ENCODE measurements around the gene CDKN2C. TPM values are rescaled to one million over a fixed set of nuclear protein-coding genes. Genes with fewer than 3 reads are reported as not detected.

Gene CDKN2C
- total RNA-seq, 1 donor from 2014 or later: 14.9 TPM

DNA sequence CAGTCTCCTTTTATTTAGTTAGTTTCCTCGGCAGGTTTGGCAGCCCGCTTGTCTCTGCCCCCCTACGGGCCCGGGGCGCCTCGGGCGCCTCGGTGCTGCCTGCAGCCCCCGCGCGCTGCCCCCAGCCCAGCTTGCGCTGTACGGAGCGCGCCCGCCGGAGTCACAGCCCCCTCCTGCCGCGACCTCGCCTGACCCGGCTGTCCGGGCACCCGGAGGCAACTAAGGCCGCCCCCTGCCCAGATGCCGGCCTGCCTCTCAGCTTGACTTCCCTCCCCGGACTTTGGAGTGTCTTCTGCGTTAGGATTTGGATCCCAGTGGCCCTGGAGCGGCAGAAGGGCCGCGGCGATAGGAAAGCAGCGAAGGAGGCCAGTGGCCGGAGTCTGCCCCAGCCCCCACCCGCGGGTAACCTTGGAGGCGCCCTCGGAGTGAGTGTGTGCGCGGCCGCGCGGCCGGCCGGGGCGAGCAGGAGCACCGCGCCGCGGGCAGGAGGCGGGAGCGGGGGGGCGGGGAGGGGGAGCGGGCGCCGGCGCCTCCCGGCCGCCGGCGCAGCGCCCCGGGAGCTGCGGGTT is 7.6 kb downstream of the CDKN2C start:
- no peak for DNase-seq (ENCODE audit: low spot score)
- intact Hi-C loops (cut with micrococcal nuclease): loop anchor here (1.0 to 10.0 kb wide), 6 partner anchors 8 to 747 kb away; partner anchors contain the start of genes EPS15 and FAF1
- Mint-ChIP-seq H3K36me3 (ENCODE audit: low read depth) (peaks cover 23% of the 10 kb centered on the region), H3K27me3 (ENCODE audit: insufficient read depth) (peaks cover 37% of the 10 kb centered on the region), H3K4me1 (ENCODE audit: low read depth) (peaks cover 31% of the 10 kb centered on the region), H3K4me3 (peak overlapping the region; percentile 87), H3K27ac (peak overlapping the region; percentile 48), H3K9me3 (no peaks in the 10 kb centered on the region)

GRCh38 chr1:50978144-50978851 is 8.3 kb downstream of the CDKN2C start:
- H3K4me3 Mint-ChIP-seq: peak overlapping the region; percentile 74
- no peak for DNase-seq (ENCODE audit: low spot score)
- intact Hi-C loops (cut with micrococcal nuclease): loop anchor here (10.0 kb wide), 3 partner anchors 317 to 747 kb away; partner anchors contain the start of gene EPS15

GRCh38 chr1:50978852-50979781 is 9.1 kb downstream of the CDKN2C start:
- H3K27me3 Mint-ChIP-seq (ENCODE audit: insufficient read depth): peaks cover 47% of the 10 kb centered on the region
- DNase-seq (ENCODE audit: low spot score): no peak
- H3K4me3 Mint-ChIP-seq: peak overlapping the region; percentile 74
- H3K36me3 Mint-ChIP-seq (ENCODE audit: low read depth): peaks cover 13% of the 10 kb centered on the region
- no peak overlapping the region for H3K27ac Mint-ChIP-seq
- no peaks in the 10 kb centered on the region for H3K9me3 Mint-ChIP-seq
- H3K4me1 Mint-ChIP-seq (ENCODE audit: low read depth): peaks cover 23% of the 10 kb centered on the region
- intact Hi-C loops (cut with micrococcal nuclease): loop anchor here (10.0 kb wide), 3 partner anchors 316 to 746 kb away; partner anchors contain the start of gene EPS15

More at GRCh38 chr1:50978144-50978851, 8.3 kb downstream of the CDKN2C start:
- peaks cover 43% of the 10 kb centered on the region for H3K27me3 Mint-ChIP-seq (ENCODE audit: insufficient read depth)
- H3K27ac Mint-ChIP-seq: no peak overlapping the region
- no peaks in the 10 kb centered on the region for H3K9me3 Mint-ChIP-seq
- peaks cover 29% of the 10 kb centered on the region for H3K4me1 Mint-ChIP-seq (ENCODE audit: low read depth)
- H3K36me3 Mint-ChIP-seq (ENCODE audit: low read depth): peaks cover 20% of the 10 kb centered on the region

GRCh38 chr1:50979937-50980336 is 9.9 kb downstream of the CDKN2C start:
- H3K36me3 Mint-ChIP-seq (ENCODE audit: low read depth): peaks cover 5% of the 10 kb centered on the region
- DNase-seq (ENCODE audit: low spot score): no peak
- no peak overlapping the region for H3K4me3 Mint-ChIP-seq
- H3K27me3 Mint-ChIP-seq (ENCODE audit: insufficient read depth): peaks cover 50% of the 10 kb centered on the region
- H3K4me1 Mint-ChIP-seq (ENCODE audit: low read depth): peaks cover 23% of the 10 kb centered on the region
- no peaks in the 10 kb centered on the region for H3K9me3 Mint-ChIP-seq
- intact Hi-C loops (cut with micrococcal nuclease): loop anchor here (10.0 kb wide), 3 partner anchors 315 to 745 kb away; partner anchors contain the start of gene EPS15
- H3K27ac Mint-ChIP-seq: no peak overlapping the region

DNA sequence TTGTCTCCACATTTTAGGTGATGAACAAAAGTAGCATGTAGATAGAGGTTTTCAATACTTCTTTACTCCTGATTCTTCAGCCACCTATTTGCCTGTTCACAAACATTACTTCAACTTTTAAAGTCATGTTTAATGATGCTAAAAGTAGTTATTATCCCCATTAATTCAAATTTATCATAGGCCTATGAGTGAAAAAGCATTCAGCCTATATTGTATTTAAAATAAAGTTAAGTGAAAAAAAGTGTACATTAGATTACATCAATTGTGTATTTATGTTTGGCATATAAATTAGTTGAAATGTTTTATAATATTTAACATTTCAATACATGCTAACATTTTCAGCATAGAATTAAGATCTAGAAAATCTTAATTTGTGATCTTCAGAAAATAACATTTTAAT is 10.5 kb downstream of the CDKN2C start:
- Mint-ChIP-seq H3K4me1 (ENCODE audit: low read depth) (peaks cover 23% of the 10 kb centered on the region), H3K36me3 (ENCODE audit: low read depth) (peaks cover 2% of the 10 kb centered on the region), H3K4me3 (no peak overlapping the region), H3K27me3 (ENCODE audit: insufficient read depth) (peaks cover 55% of the 10 kb centered on the region), H3K9me3 (no peaks in the 10 kb centered on the region), H3K27ac (no peak overlapping the region)
- no peak for DNase-seq (ENCODE audit: low spot score)
- intact Hi-C loops (cut with micrococcal nuclease): no loop called here

GRCh38 chr1:50981741-50982140 is 11.7 kb downstream of the CDKN2C start:
- intact Hi-C loops (cut with micrococcal nuclease): no loop called here
- H3K27ac Mint-ChIP-seq: no peak overlapping the region
- peaks cover 61% of the 10 kb centered on the region for H3K27me3 Mint-ChIP-seq (ENCODE audit: insufficient read depth)

DNA sequence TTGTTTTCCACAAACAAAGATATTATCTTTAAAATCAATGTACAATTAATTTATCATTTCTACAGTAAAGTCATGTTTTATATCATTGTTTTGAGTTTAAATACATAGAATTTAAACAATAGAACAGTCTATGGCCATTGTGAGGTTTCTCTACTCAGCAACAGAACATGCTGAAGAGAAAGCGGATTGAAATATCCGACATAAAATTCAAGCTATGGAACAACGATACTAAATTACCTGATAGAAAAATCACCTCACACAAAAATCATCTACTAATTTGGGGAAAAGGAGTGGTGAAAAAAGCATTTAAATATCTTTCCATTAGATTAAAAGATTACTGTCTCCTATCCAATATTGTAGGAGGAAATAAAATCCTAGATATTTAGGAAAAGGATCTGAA is 12.6 kb downstream of the CDKN2C start:
- Mint-ChIP-seq H3K4me3 (no peak overlapping the region), H3K36me3 (ENCODE audit: low read depth) (no peaks in the 10 kb centered on the region), H3K4me1 (ENCODE audit: low read depth) (peaks cover 10% of the 10 kb centered on the region), H3K27me3 (ENCODE audit: insufficient read depth) (peaks cover 63% of the 10 kb centered on the region), H3K9me3 (no peaks in the 10 kb centered on the region), H3K27ac (no peak overlapping the region)
- intact Hi-C loops (cut with micrococcal nuclease): no loop called here
- DNase-seq (ENCODE audit: low spot score): no peak

More at GRCh38 chr1:50981741-50982140, 11.7 kb downstream of the CDKN2C start:
- peaks cover 15% of the 10 kb centered on the region for H3K4me1 Mint-ChIP-seq (ENCODE audit: low read depth)
- H3K9me3 Mint-ChIP-seq: no peaks in the 10 kb centered on the region
- H3K4me3 Mint-ChIP-seq: no peak overlapping the region
- peaks cover 2% of the 10 kb centered on the region for H3K36me3 Mint-ChIP-seq (ENCODE audit: low read depth)
- DNase-seq (ENCODE audit: low spot score): no peak

DNA sequence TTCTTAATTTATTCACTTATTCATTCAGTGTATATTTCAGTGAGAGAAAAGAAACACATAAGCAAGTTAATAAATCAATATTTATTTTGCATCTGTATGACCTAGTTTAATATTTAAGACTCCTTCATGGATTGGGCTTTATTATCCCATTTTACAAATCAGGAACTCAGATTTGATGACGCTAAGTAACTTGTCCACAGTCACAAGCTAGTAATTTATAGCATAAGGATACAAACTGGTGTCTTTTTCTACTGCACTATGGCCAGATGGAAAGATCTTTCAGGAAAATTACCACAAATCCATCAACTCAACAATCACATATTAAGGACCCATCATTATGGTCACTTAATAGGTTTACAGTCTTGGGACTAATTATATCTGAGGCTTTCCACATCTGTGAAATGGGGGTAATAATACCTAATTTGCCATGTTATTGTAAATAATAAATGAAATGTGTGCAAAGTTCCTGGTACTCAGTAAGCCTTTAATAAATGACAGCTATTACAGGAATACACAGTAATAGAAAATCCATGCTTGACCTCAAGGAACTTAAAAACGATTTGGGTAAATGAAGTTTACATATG is 13.3 kb downstream of the CDKN2C start:
- peaks cover 66% of the 10 kb centered on the region for H3K27me3 Mint-ChIP-seq (ENCODE audit: insufficient read depth)
- H3K4me1 Mint-ChIP-seq (ENCODE audit: low read depth): peaks cover 10% of the 10 kb centered on the region
- no peaks in the 10 kb centered on the region for H3K36me3 Mint-ChIP-seq (ENCODE audit: low read depth)

GRCh38 chr1:50985094-50985493 is 15.0 kb downstream of the CDKN2C start:
- Mint-ChIP-seq H3K27me3 (ENCODE audit: insufficient read depth) (peaks cover 51% of the 10 kb centered on the region), H3K27ac (no peak overlapping the region), H3K4me1 (ENCODE audit: low read depth) (no peaks in the 10 kb centered on the region), H3K4me3 (no peak overlapping the region), H3K36me3 (ENCODE audit: low read depth) (no peaks in the 10 kb centered on the region), H3K9me3 (no peaks in the 10 kb centered on the region)
- intact Hi-C loops (cut with micrococcal nuclease): no loop called here
- DNase-seq (ENCODE audit: low spot score): no peak

More for the DNA sequence above, 13.3 kb downstream of the CDKN2C start:
- Mint-ChIP-seq H3K4me3 (no peak overlapping the region), H3K9me3 (no peaks in the 10 kb centered on the region), H3K27ac (no peak overlapping the region)
- no peak for DNase-seq (ENCODE audit: low spot score)
- intact Hi-C loops (cut with micrococcal nuclease): no loop called here

DNA sequence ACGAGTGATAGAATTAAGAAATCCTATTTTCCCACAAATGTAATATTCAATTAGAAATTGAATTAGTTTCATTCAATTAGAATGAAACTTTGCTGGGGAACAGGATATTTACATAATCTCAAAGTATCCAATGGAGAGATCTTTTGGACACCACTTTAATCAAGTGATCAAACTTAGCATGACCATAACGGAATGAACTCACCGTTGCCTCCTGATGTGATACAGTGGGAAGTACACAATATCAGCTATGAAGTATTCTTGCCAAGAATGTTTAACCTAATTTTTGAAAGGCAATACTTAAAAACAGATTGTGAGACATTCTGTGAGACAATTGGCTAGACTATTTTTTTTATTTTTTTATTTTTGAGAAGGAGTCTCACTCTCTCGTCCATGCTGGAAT is 16.6 kb downstream of the CDKN2C start:
- DNase-seq (ENCODE audit: low spot score): no peak
- Mint-ChIP-seq H3K27ac (no peak overlapping the region), H3K27me3 (ENCODE audit: insufficient read depth) (peaks cover 42% of the 10 kb centered on the region), H3K4me3 (no peak overlapping the region), H3K9me3 (no peaks in the 10 kb centered on the region), H3K4me1 (ENCODE audit: low read depth) (no peaks in the 10 kb centered on the region), H3K36me3 (ENCODE audit: low read depth) (no peaks in the 10 kb centered on the region)
- intact Hi-C loops (cut with micrococcal nuclease): no loop called here

- no peaks in the 10 kb centered on the region for H3K4me1 Mint-ChIP-seq (ENCODE audit: low read depth)
- H3K27me3 Mint-ChIP-seq (ENCODE audit: insufficient read depth): peaks cover 26% of the 10 kb centered on the region
- no peaks in the 10 kb centered on the region for H3K36me3 Mint-ChIP-seq (ENCODE audit: low read depth)
- H3K4me3 Mint-ChIP-seq: no peak overlapping the region
- no peak for DNase-seq (ENCODE audit: low spot score)
- no peaks in the 10 kb centered on the region for H3K9me3 Mint-ChIP-seq
- intact Hi-C loops (cut with micrococcal nuclease): no loop called here
- H3K27ac Mint-ChIP-seq: no peak overlapping the region
These were observed 19.6 kb downstream of the CDKN2C start for GRCh38 chr1:50989694-50990093.

- Mint-ChIP-seq H3K27ac (no peak overlapping the region), H3K9me3 (no peaks in the 10 kb centered on the region), H3K27me3 (ENCODE audit: insufficient read depth) (peaks cover 10% of the 10 kb centered on the region), H3K4me1 (ENCODE audit: low read depth) (no peaks in the 10 kb centered on the region), H3K36me3 (ENCODE audit: low read depth) (no peaks in the 10 kb centered on the region), H3K4me3 (no peak overlapping the region)
- intact Hi-C loops (cut with micrococcal nuclease): no loop called here
- no peak for DNase-seq (ENCODE audit: low spot score)
These were observed 22.7 kb downstream of the CDKN2C start for GRCh38 chr1:50992532-50993318.
